GM19023 (cell line): ENCODE data around the gene ZNF593.

Experiments
- ATAC-seq: cut with Tn5 transposase; IDR thresholded peaks from one replicate; pipeline ENCODE4 v1.9.1; 2021; ENCODE audit warnings: mild to moderate bottlenecking, moderate library complexity; ENCODE audit not compliant: unreplicated experiment

Gene ZNF593

GRCh38 chr1:26169669-26170471 lies at the start of gene ZNF593:
Gene ZNF593 (plus strand): TSS chr1:26169908. CDS start chr1:26169984, 76 bp downstream.
- peak; percentile 90 for ATAC-seq

GRCh38 chr1:26121854-26122773 lies 47.6 kb upstream of the ZNF593 start:
- ATAC-seq: no peak

DNA sequence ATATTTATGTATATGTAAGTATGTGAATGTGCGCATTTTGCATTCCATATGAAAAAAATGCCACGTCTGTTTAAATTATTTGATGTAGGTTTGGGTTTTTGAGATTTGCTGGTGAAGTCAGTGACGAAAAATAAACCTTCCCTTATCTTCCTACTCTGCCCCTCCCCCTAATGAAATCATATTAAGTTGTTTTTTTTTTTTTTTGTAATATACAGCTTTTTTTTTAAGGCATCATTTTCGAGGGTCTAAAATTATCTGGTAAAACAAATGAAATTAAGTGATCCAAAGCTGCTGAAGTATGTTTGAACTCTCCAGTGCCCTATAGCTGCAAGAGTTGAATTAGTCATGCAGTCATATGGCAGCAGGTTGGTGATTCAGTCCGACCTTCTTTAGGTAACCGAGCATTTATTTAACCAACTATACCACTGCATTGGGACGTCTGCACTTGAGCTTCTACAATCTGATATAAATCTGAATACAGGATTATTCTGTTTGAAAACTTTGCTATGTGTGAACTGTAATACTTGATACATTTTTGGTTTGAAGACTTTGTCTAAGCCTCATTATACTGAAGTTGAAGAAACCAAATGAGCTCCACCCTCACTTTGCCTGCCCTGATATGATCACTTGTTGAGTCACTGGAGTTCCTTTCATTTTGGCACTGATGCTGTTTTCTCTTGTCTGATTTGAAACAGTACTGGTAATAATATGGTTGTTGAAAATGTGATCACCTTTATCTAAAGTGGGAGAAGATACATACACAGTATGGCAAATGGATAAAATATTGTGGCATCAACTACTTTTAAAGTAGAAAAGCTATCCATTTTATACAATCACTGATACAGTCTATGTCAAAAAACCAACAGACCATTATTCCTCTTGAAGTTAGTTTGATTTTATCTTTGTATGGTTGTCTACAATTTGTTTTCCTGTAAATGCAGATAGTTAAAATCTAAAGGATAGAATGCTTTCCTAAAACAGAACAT lies 46.4 kb upstream of the ZNF593 start:
- ATAC-seq: no peak

GRCh38 chr1:26124418-26125331 lies 45.0 kb upstream of the ZNF593 start:
- ATAC-seq: no peak

DNA sequence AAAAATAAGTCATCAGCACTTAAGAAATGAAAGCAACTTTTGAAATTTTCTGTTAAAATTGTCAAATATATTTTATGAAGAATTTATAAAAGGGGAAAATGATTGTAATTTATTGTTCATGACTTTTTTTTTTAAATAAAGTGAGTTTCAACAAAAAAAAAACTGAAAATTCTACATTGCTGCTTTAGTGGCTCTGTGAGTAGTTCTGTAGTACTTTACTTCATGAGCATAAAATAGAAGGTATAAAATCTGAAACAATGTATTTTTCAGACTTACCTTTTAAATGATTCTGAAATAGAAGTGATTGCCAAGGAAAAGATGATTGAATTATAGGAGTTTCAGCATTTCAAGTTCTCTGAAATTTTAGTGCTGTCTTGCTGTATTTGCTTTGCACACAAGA lies 44.3 kb upstream of the ZNF593 start:
- ATAC-seq: no peak

- ATAC-seq: no peak
Measured at GRCh38 chr1:26125946-26126320, 43.8 kb upstream of the ZNF593 start.

GRCh38 chr1:26126321-26127084 lies 43.2 kb upstream of the ZNF593 start:
- peak; percentile 57 for ATAC-seq

- ATAC-seq: no peak
Measured at GRCh38 chr1:26127235-26128163, 42.2 kb upstream of the ZNF593 start.

GRCh38 chr1:26129778-26130177 lies 39.9 kb upstream of the ZNF593 start:
- no peak for ATAC-seq

DNA sequence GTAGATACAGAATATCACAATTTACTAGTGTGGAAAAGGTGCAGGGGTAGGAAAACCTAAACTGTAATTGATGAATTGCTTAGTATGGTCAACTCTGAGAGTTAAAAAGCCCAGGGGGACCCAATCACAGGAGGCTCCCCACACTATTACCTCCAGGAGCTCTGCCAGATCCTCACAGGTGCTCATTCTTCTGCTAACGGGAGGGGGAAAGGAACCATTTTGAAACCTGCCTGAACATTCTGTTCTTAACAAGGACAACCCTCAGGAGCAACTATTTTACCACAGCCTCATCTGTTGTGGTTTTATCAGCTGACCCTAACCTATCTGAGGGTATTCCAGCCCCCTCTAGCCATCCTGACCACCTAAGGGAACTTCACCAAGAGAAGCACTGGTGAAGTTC lies 39.0 kb upstream of the ZNF593 start:
- ATAC-seq: no peak

GRCh38 chr1:26132128-26132833 lies 37.4 kb upstream of the ZNF593 start:
- ATAC-seq: no peak

GRCh38 chr1:26132834-26133167 lies 36.9 kb upstream of the ZNF593 start:
- no peak for ATAC-seq

- ATAC-seq: no peak
Measured at GRCh38 chr1:26134466-26134865, 35.2 kb upstream of the ZNF593 start.

GRCh38 chr1:26138974-26139558 lies 30.6 kb upstream of the ZNF593 start:
- ATAC-seq: no peak

GRCh38 chr1:26142159-26142558 lies 27.5 kb upstream of the ZNF593 start:
- ATAC-seq: no peak

GRCh38 chr1:26145041-26145959 lies 24.4 kb upstream of the ZNF593 start:
- no peak for ATAC-seq
